Endothelial cell (in vitro differentiated cells): ENCODE measurements around the gene INSR. TPM values are rescaled to one million over a fixed set of nuclear protein-coding genes. Genes with fewer than 3 reads are reported as not detected.

ENCODE experiments used
- DNase-seq: peaks from one replicate; pipeline ENCODE4 v3.0.0; 2021; ENCODE audit warnings: low spot score
- H3K27ac Mint-ChIP-seq: one replicate; pipeline ENCODE4 v1.8.0; 2021; ENCODE audit warnings: mixed read lengths, inconsistent platforms; ENCODE audit not compliant: unreplicated experiment
- H3K27me3 Mint-ChIP-seq: one replicate; pipeline ENCODE4 v1.8.0; 2021; ENCODE audit warnings: mild to moderate bottlenecking, moderate library complexity, mixed read lengths, inconsistent platforms; ENCODE audit not compliant: unreplicated experiment
- H3K36me3 Mint-ChIP-seq: one replicate; pipeline ENCODE4 v1.8.0; 2021; ENCODE audit warnings: mild to moderate bottlenecking, low read depth, mixed read lengths, inconsistent platforms; ENCODE audit not compliant: unreplicated experiment
- H3K4me1 Mint-ChIP-seq: one replicate; pipeline ENCODE4 v1.8.0; 2021; ENCODE audit warnings: mild to moderate bottlenecking, mixed read lengths, inconsistent platforms; ENCODE audit not compliant: unreplicated experiment
- H3K4me3 Mint-ChIP-seq: one replicate; pipeline ENCODE4 v1.8.0; 2021; ENCODE audit warnings: mild to moderate bottlenecking, mixed read lengths, inconsistent platforms; ENCODE audit not compliant: unreplicated experiment
- H3K9me3 Mint-ChIP-seq: one replicate; pipeline ENCODE4 v1.8.0; 2021; ENCODE audit warnings: mixed read lengths, inconsistent platforms; ENCODE audit not compliant: unreplicated experiment
- CTCF ChIP-seq: fragments of 200-600 bp; sonication (generic); IDR thresholded peaks from one replicate; pipeline ENCODE4 v1.5.0; 2021; ENCODE audit warnings: antibody characterized with exemption; ENCODE audit not compliant: unreplicated experiment
- total RNA-seq: library from RNA; stranded (reverse); fragmentation: NEBNext Ultra II Directional; extraction: Animal tissue kit (Norgen Biotek cat#: 25700); gene quantifications from one replicate; pipeline ENCODE4 v1.2.1, GENCODE V29; 2021; ENCODE audit not compliant: unreplicated experiment

The INSR gene
- total RNA-seq, 1 donor from 2014 or later, result 28.9 TPM

- Mint-ChIP-seq H3K27ac (no peak overlapping the region), H3K36me3 (peaks cover 4% of the 10 kb centered on the region), H3K27me3 (no peaks in the 10 kb centered on the region), H3K9me3 (peaks cover 3% of the 10 kb centered on the region), H3K4me1 (peaks cover 1% of the 10 kb centered on the region), H3K4me3 (no peak overlapping the region)
- TF ChIP-seq CTCF, result no peak
- no peak for DNase-seq
Observed at GRCh38 chr19:7063764-7064418, 230.3 kb downstream of the INSR start.

GRCh38 chr19:7063339-7063738 lies 230.9 kb downstream of the INSR start:
- TF ChIP-seq CTCF, result no peak
- Mint-ChIP-seq H3K36me3 (peaks cover 4% of the 10 kb centered on the region), H3K9me3 (peaks cover 3% of the 10 kb centered on the region), H3K27ac (no peak overlapping the region), H3K27me3 (no peaks in the 10 kb centered on the region), H3K4me1 (no peaks in the 10 kb centered on the region), H3K4me3 (no peak overlapping the region)
- no peak for DNase-seq

Other genes starting within 250 kb of the INSR start
- gene MBD3L2, start 245.1 kb downstream of the INSR start, total RNA-seq, result not detected
- gene MBD3L3, start 235.7 kb downstream of the INSR start, total RNA-seq, result not detected
- gene ZNF557, start 224.7 kb downstream of the INSR start, total RNA-seq, result 10.3 TPM
- 30.5 TPM for gene ARHGEF18, start 54.5 kb upstream of the INSR start, total RNA-seq
- gene PEX11G, start 194.6 kb upstream of the INSR start, total RNA-seq, result 3.8 TPM
- gene ZNF358, start 221.7 kb upstream of the INSR start, total RNA-seq, result 87.4 TPM
- gene MCOLN1, start 228.2 kb upstream of the INSR start, total RNA-seq, result 24.2 TPM
- gene PNPLA6, start 241.3 kb upstream of the INSR start, total RNA-seq, result 129 TPM